Tibial nerve (tissue), 4 donors: ENCODE results near the gene KLHDC8B. TPM values are rescaled to one million over a fixed set of nuclear protein-coding genes. Genes with fewer than 3 reads are reported as not detected.

ENCODE experiments used
- DNase-seq, 2 donors: peaks; one replicate each; pipeline ENCODE4 v3.0.0-alpha.2; 2019; ENCODE audit warnings: low spot score in 2 of 2
- H3K27ac ChIP-seq, 4 donors: fragments of 200-600 bp; sonication (generic) in 3 of 4; one replicate each; pipeline ENCODE4 v1.5.1; 2017 to 2019; ENCODE audit warnings: mild to moderate bottlenecking in 1 of 4
- H3K27me3 ChIP-seq, 2 donors: fragments of 200-600 bp; sonication (generic) in 1 of 2; one replicate each; pipeline versions ENCODE4 v1.5.1 to v1.6.0; 2017 to 2019
- H3K36me3 ChIP-seq, 3 donors: fragments of 200-600 bp; sonication (generic); one replicate each; pipeline ENCODE4 v1.5.1; 2018 to 2019
- H3K4me1 ChIP-seq, 4 donors: fragments of 200-600 bp; sonication (generic) in 3 of 4; one replicate each; pipeline ENCODE4 v1.5.1; 2017 to 2019
- H3K4me3 ChIP-seq, 4 donors: fragments of 200-600 bp; sonication (generic) in 3 of 4; one replicate each; pipeline ENCODE4 v1.5.1; 2017 to 2019; ENCODE audit warnings: mild to moderate bottlenecking in 1 of 4, moderate library complexity in 1 of 4
- H3K9me3 ChIP-seq, 4 donors: fragments of 200-600 bp; sonication (generic) in 3 of 4; one replicate each; pipeline ENCODE4 v1.5.1; 2017 to 2019
- CTCF ChIP-seq, 5 experiments: fragments of 200-600 bp in 3 of 5; fragments of 450-650 bp in 2 of 5; sonication (generic) in 3 of 5; IDR thresholded peaks; one replicate each; pipeline ENCODE4 v1.5.1; 2016 to 2019; ENCODE audit warnings: antibody characterized with exemption in 5 of 5, mild to moderate bottlenecking in 3 of 5, moderate library complexity in 2 of 5
- EP300 ChIP-seq, 2 donors: sonication (generic); formaldehyde crosslinking; IDR thresholded peaks; one replicate each; pipeline ENCODE4 v1.6.1; 2017; ENCODE audit warnings: antibody characterized with exemption in 2 of 2, mild to moderate bottlenecking in 1 of 2
- POLR2A ChIP-seq, 2 donors: fragments of 450-650 bp; IDR thresholded peaks; one replicate each; pipeline ENCODE4 v1.6.1; 2017; ENCODE audit warnings: antibody characterized with exemption in 2 of 2, mild to moderate bottlenecking in 2 of 2, moderate library complexity in 2 of 2
- WGBS, 2 donors: methylation state at CpG; one replicate each; pipeline ENCODE4 v1.1.5; 2018; 5-methylcytosine and 5-hydroxymethylcytosine counted together
- total RNA-seq, 4 donors: library from RNA; depleted of rRNA; stranded (reverse); fragments of >200 nt; gene quantifications; one replicate each; pipeline ENCODE4 v1.1.0, GENCODE V29; 2016

KLHDC8B gene
- total RNA-seq, 4 donors from 2014 or later, result 20.8 to 33.1 (median 29.7) TPM

- TF ChIP-seq POLR2A (IDR thresholded peaks at IDR 0.05) (peak in 1 of 2 donors; percentile 40), CTCF (IDR thresholded peaks at IDR 0.05) (peak in 2 of 5 experiments; percentile 31 to 50), EP300 (IDR thresholded peaks at IDR 0.05) (peak in 1 of 2 donors; percentile 70)
- no peaks in the 10 kb centered on the region for H3K27me3 ChIP-seq
- DNase-seq, result peak; percentile 48 to 80
- peak within 1 kb of the TSS; percentile 64 to 95 (median 88) for H3K27ac ChIP-seq
- WGBS, 2 donors, result 3 to 4% methylated on average over 21 to 26 of the region's 28 CpGs
- H3K4me1 ChIP-seq, result peaks cover 0 to 45% (median 14%) of the 10 kb centered on the region in 4 donors
- peak within 1 kb of the TSS; percentile 52 to 89 (median 65) for H3K4me3 ChIP-seq
- H3K36me3 ChIP-seq, result peaks cover 0 to 36% (median 0%) of the 10 kb centered on the region in 3 donors
- no peaks in the 10 kb centered on the region for H3K9me3 ChIP-seq
Observed at GRCh38 chr3:49132437-49133225, 38.8 kb upstream of the KLHDC8B start, which contains the start of gene LAMB2. Gene LAMB2, minus strand, starts transcription at chr3:49133050. Its CDS starts 183 bp downstream, at chr3:49132867.

DNA sequence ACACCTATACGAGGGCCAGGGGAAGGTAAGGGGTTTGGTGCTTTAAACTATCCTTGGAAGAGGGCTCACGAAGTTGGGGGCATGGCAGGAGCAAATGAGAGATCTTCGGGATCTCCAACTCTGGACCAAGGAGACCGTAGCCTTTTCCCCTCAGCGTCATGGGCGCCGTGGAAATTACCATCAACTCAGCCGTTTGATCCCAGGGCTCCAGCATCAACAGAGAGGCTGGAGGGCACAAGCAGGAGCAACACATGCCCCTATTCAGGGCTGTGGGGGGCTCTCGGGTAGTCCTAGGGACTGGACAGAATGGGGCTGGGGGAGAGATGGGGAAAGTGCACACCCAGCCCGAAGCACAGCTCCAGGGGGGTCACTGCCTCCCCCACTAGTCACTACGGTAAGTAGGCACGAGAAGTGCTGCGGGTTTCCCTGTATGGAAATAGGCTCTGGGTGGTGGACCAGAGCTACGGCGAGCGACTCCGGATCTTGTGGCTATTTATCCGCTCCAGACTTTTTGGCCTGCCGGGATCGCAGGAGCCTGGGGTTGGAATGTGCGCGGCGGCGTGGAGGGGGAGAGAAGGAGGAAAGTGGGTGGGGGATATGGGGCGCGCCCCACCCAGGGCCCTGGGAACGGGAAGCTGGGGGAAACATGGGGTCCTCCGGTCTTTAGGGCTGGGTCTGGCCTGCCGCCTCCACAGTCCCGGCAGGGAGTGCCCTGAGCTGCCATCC lies 38.0 kb upstream of the KLHDC8B start:
- peak in 1 of 5 experiments; percentile 29 for TF ChIP-seq CTCF (IDR thresholded peaks at IDR 0.05)
- peak in 1 of 2 donors; percentile 20 for TF ChIP-seq POLR2A (IDR thresholded peaks at IDR 0.05)
- peak in 1 of 2 donors; percentile 68 for TF ChIP-seq EP300 (IDR thresholded peaks at IDR 0.05)
- peak; percentile 74 to 83 for DNase-seq
- Histone ChIP-seq H3K9me3 (no peaks in the 10 kb centered on the region), H3K27ac (peak overlapping the region; percentile 64 to 95 (median 88)), H3K4me3 (peak overlapping the region; percentile 52 to 89 (median 65)), H3K4me1 (peaks cover 0 to 45% (median 14%) of the 10 kb centered on the region in 4 donors), H3K36me3 (peaks cover 0 to 29% (median 0%) of the 10 kb centered on the region in 3 donors), H3K27me3 (no peaks in the 10 kb centered on the region)
- WGBS, 2 donors, result 4 to 5% methylated on average over 25 to 30 of the region's 30 CpGs

GRCh38 chr3:49134471-49135265 lies 36.7 kb upstream of the KLHDC8B start:
- H3K27ac ChIP-seq, result peak overlapping the region in 2 of 4 donors; percentile 91 to 95
- H3K36me3 ChIP-seq, result peaks cover 0 to 16% (median 0%) of the 10 kb centered on the region in 3 donors
- no peak overlapping the region for H3K4me3 ChIP-seq
- no peaks in the 10 kb centered on the region for H3K9me3 ChIP-seq
- H3K4me1 ChIP-seq, result peaks cover 0 to 40% (median 14%) of the 10 kb centered on the region in 4 donors
- 27 to 34% methylated on average over 2 to 3 of the region's 3 CpGs for WGBS, 2 donors
- H3K27me3 ChIP-seq, result no peaks in the 10 kb centered on the region
- DNase-seq, result no peak
- TF ChIP-seq CTCF (IDR thresholded peaks at IDR 0.05), result no peak

GRCh38 chr3:49135499-49135898 lies 35.9 kb upstream of the KLHDC8B start:
- Histone ChIP-seq H3K27me3 (no peaks in the 10 kb centered on the region), H3K4me1 (peaks cover 0 to 32% (median 14%) of the 10 kb centered on the region in 4 donors), H3K4me3 (no peak overlapping the region), H3K9me3 (no peaks in the 10 kb centered on the region), H3K36me3 (peaks cover 0 to 7% (median 0%) of the 10 kb centered on the region in 3 donors), H3K27ac (no peak overlapping the region)
- TF ChIP-seq POLR2A (IDR thresholded peaks at IDR 0.05) (no peak), CTCF (IDR thresholded peaks at IDR 0.05) (no peak), EP300 (IDR thresholded peaks at IDR 0.05) (no peak)
- DNase-seq, result no peak
- 69 to 72% methylated on average over 4 of the region's 4 CpGs for WGBS, 2 donors
